ENCODE results near the gene DENND1A.

GRCh38 chr9:123735376-123735775 is 194.6 kb downstream of the DENND1A start:
- TF ChIP-seq CTCF (IDR thresholded peaks at IDR 0.05) (no peak), POLR2A (IDR thresholded peaks at IDR 0.05) (no peak), POLR2AphosphoS5 (IDR thresholded peaks at IDR 0.05) (no peak), EP300 (IDR thresholded peaks at IDR 0.05) (no peak)
